H9 (cell line): ENCODE data around the gene MPV17L2. TPM values are rescaled to one million over a fixed set of nuclear protein-coding genes. Genes with fewer than 3 reads are reported as not detected.

Source experiments
- DNase-seq: peaks from one replicate; pipeline ENCODE4 v3.0.0-alpha.2; 2017
- H2AFZ ChIP-seq: one replicate; pipeline ENCODE4 v1.6.1; 2013; ENCODE audit warnings: mild to moderate bottlenecking, low read length, control low read depth, moderate library complexity
- H2AK5ac ChIP-seq: 2 replicates; pipeline ENCODE4 v1.6.1; 2013; ENCODE audit warnings: low read length, control low read depth, mixed read lengths; ENCODE audit not compliant: insufficient read length
- H2BK120ac ChIP-seq: one replicate; pipeline ENCODE4 v1.6.1; 2013; ENCODE audit warnings: low read depth, mild to moderate bottlenecking, low read length, control low read depth, inconsistent platforms; ENCODE audit not compliant: poor library complexity, severe bottlenecking
- H2BK12ac ChIP-seq: 2 replicates; pipeline ENCODE4 v1.6.1; 2013; ENCODE audit warnings: low read length, control low read depth, mixed read lengths, low read depth; ENCODE audit not compliant: insufficient read length
- H2BK15ac ChIP-seq: 2 replicates; pipeline ENCODE4 v1.6.1; 2013; ENCODE audit warnings: low read depth, low read length, control low read depth
- H2BK20ac ChIP-seq: one replicate; pipeline ENCODE4 v1.6.1; 2013; ENCODE audit warnings: low read depth, mild to moderate bottlenecking, low read length, control low read depth, inconsistent platforms; ENCODE audit not compliant: poor library complexity, severe bottlenecking
- H2BK5ac ChIP-seq: 2 replicates; pipeline ENCODE4 v1.6.1; 2013; ENCODE audit warnings: low read length, control low read depth, mixed read lengths; ENCODE audit not compliant: insufficient read length
- H3K14ac ChIP-seq: 2 replicates; pipeline ENCODE4 v1.6.1; 2013; ENCODE audit warnings: low read length, control low read depth; ENCODE audit not compliant: insufficient read depth
- H3K18ac ChIP-seq: 2 replicates; pipeline ENCODE4 v1.6.1; 2013; ENCODE audit warnings: low read depth, mild to moderate bottlenecking, mixed read lengths, low read length, control low read depth; ENCODE audit not compliant: insufficient read length
- H3K23ac ChIP-seq: 2 replicates; pipeline ENCODE4 v1.6.1; 2013; ENCODE audit warnings: low read length, control low read depth, mixed read lengths, low read depth; ENCODE audit not compliant: insufficient read length
- H3K23me2 ChIP-seq: 2 replicates; pipeline ENCODE4 v1.6.1; 2013; ENCODE audit warnings: low read depth, mild to moderate bottlenecking, mixed read lengths, low read length, control low read depth; ENCODE audit not compliant: insufficient read length, poor library complexity, severe bottlenecking
- H3K27ac ChIP-seq: 2 replicates; pipeline ENCODE4 v1.5.1; 2013; ENCODE audit warnings: low read length, control low read depth, mixed read lengths, low read depth; ENCODE audit not compliant: insufficient read length
- H3K27me3 ChIP-seq: 2 replicates; pipeline ENCODE4 v1.6.1; 2013; ENCODE audit warnings: low read length, control low read depth, inconsistent platforms; ENCODE audit not compliant: insufficient read depth
- H3K4ac ChIP-seq: 2 replicates; pipeline ENCODE4 v1.6.1; 2013; ENCODE audit warnings: low read depth, mild to moderate bottlenecking, control low read depth, inconsistent platforms, low read length, moderate library complexity
- H3K4me1 ChIP-seq: 2 replicates; pipeline ENCODE4 v1.6.1; 2013; ENCODE audit warnings: low read length, control low read depth, inconsistent platforms; ENCODE audit not compliant: insufficient read depth
- H3K4me2 ChIP-seq: 2 replicates; pipeline ENCODE4 v1.6.1; 2013; ENCODE audit warnings: low read length, control low read depth, mixed read lengths; ENCODE audit not compliant: insufficient read length, insufficient read depth
- H3K56ac ChIP-seq: 2 replicates; pipeline ENCODE4 v1.6.1; 2013; ENCODE audit warnings: low read depth, mild to moderate bottlenecking, mixed read lengths, low read length, control low read depth; ENCODE audit not compliant: insufficient read length
- H3K79me1 ChIP-seq: 2 replicates; pipeline ENCODE4 v1.6.1; 2013; ENCODE audit warnings: low read depth, mild to moderate bottlenecking, moderate library complexity, low read length, control low read depth, inconsistent platforms; ENCODE audit not compliant: insufficient read depth, poor library complexity, severe bottlenecking
- H3K79me2 ChIP-seq: 2 replicates; pipeline ENCODE4 v1.6.1; 2013; ENCODE audit warnings: low read length, control low read depth, inconsistent platforms; ENCODE audit not compliant: insufficient read depth
- H3K9ac ChIP-seq: 2 replicates; pipeline ENCODE4 v1.6.1; 2013; ENCODE audit warnings: low read length, control low read depth, mixed read lengths; ENCODE audit not compliant: insufficient read length; ENCODE audit errors: extremely low read depth
- H3K9me3 ChIP-seq: one replicate; pipeline ENCODE4 v1.6.1; 2013; ENCODE audit warnings: low read depth, low read length, inconsistent platforms; ENCODE audit not compliant: control insufficient read depth
- H3T11ph ChIP-seq: one replicate; pipeline ENCODE4 v1.6.1; 2013; ENCODE audit warnings: mild to moderate bottlenecking, low read length, control low read depth, inconsistent platforms
- H4K20me1 ChIP-seq: one replicate; pipeline ENCODE4 v1.6.1; 2013; ENCODE audit not compliant: control insufficient read depth, insufficient read length, insufficient read depth
- H4K5ac ChIP-seq: 2 replicates; pipeline ENCODE4 v1.6.1; 2013; ENCODE audit warnings: low read depth, mild to moderate bottlenecking, mixed read lengths, low read length, control low read depth; ENCODE audit not compliant: insufficient read length
- H4K8ac ChIP-seq: replicated peaks from 2 replicates; pipeline ENCODE4 v1.6.1; 2013; ENCODE audit warnings: low read length, control low read depth, mixed read lengths, low read depth; ENCODE audit not compliant: insufficient read length
- H4K91ac ChIP-seq: 2 replicates; pipeline ENCODE4 v1.6.1; 2013; ENCODE audit warnings: low read depth, mild to moderate bottlenecking, moderate library complexity, mixed read lengths, low read length, control low read depth; ENCODE audit not compliant: insufficient read length
- H3K27ac Mint-ChIP-seq, 3 experiments: 2 replicates in 2 of 3; 3 replicates in 1 of 3; pipeline ENCODE4 v1.8.0; 2020 to 2021; ENCODE audit warnings: mixed read lengths in 3 of 3, mild to moderate bottlenecking in 1 of 3, moderate library complexity in 1 of 3
- H3K27me3 Mint-ChIP-seq: 2 replicates; pipeline ENCODE4 v1.8.0; 2021; ENCODE audit warnings: low read depth, mild to moderate bottlenecking, moderate library complexity, mixed read lengths
- H3K36me3 Mint-ChIP-seq, 3 experiments: 2 replicates in 2 of 3; 3 replicates in 1 of 3; pipeline ENCODE4 v1.8.0; 2020 to 2021; ENCODE audit warnings: low read depth in 3 of 3, mixed read lengths in 3 of 3; ENCODE audit not compliant: insufficient read depth in 1 of 3
- H3K4me1 Mint-ChIP-seq, 2 experiments: 2 replicates each; pipeline ENCODE4 v1.8.0; 2020; ENCODE audit warnings: mixed read lengths in 2 of 2
- H3K4me3 Mint-ChIP-seq, 2 experiments: 2 replicates in 1 of 2; 3 replicates in 1 of 2; pipeline ENCODE4 v1.8.0; 2020 to 2021; ENCODE audit warnings: mild to moderate bottlenecking in 2 of 2, mixed read lengths in 2 of 2, moderate library complexity in 1 of 2
- H3K9me3 Mint-ChIP-seq, 2 experiments: 2 replicates in 1 of 2; 3 replicates in 1 of 2; pipeline ENCODE4 v1.8.0; 2020; ENCODE audit warnings: mild to moderate bottlenecking in 2 of 2, mixed read lengths in 2 of 2, moderate library complexity in 1 of 2
- CTCF ChIP-seq: fragments of 200-600 bp; sonication (generic); conservative IDR thresholded peaks from 3 replicates; pipeline ENCODE4 v1.8.0; 2021; ENCODE audit warnings: antibody characterized with exemption, mild to moderate bottlenecking
- WGBS: extraction: QIAGEN DNeasy Blood & Tissue Kit; methylation state at CpG from one replicate; pipeline ENCODE4 v1.1.7; 2013; ENCODE audit warnings: missing lambda C conversion rate, low lambda C conversion rate, mixed read lengths; ENCODE audit not compliant: insufficient read length; ENCODE audit errors: extremely low coverage; 5-methylcytosine and 5-hydroxymethylcytosine counted together
- total RNA-seq: library from RNA; stranded (reverse); gene quantifications from 2 replicates; pipeline ENCODE4 v1.2.1, GENCODE V29; 2021

Gene MPV17L2
- total RNA-seq, 1 experiment from 2014 or later = 26.4 TPM

GRCh38 chr19:18234194-18234593 is 41.2 kb downstream of the MPV17L2 start:
- Mint-ChIP-seq H3K4me3 (no peak overlapping the region), H3K4me1 (peaks cover 32 to 34% of the 10 kb centered on the region in 2 experiments), H3K27ac (no peak overlapping the region), H3K27me3 (peaks cover 37% of the 10 kb centered on the region), H3K9me3 (peaks cover 0 to 6% of the 10 kb centered on the region in 2 experiments; a peak in 2 of 5 replicates), H3K36me3 (no peaks in the 10 kb centered on the region)
- no CpG with 5 or more reads among the region's 6 CpGs for WGBS
- H3K9me3 ChIP-seq = no peaks in the 10 kb centered on the region
- no peak for TF ChIP-seq CTCF
- H3K4ac ChIP-seq = no peak overlapping the region
- H2BK5ac ChIP-seq = no peak overlapping the region
- H3T11ph ChIP-seq = no peak overlapping the region
- no peak overlapping the region for H2AK5ac ChIP-seq
- no peak overlapping the region for H3K18ac ChIP-seq
- no peak overlapping the region for H3K9ac ChIP-seq
- no peak overlapping the region for H2BK15ac ChIP-seq
- no peaks in the 10 kb centered on the region for H3K27me3 ChIP-seq
- H3K56ac ChIP-seq = no peak overlapping the region
- no peaks in the 10 kb centered on the region for H3K79me1 ChIP-seq
- H3K23ac ChIP-seq = no peak overlapping the region
- no peak overlapping the region for H2BK12ac ChIP-seq
- H3K79me2 ChIP-seq = no peaks in the 10 kb centered on the region
- H4K91ac ChIP-seq = no peak overlapping the region
- no peak overlapping the region for H2BK20ac ChIP-seq
- H3K4me2 ChIP-seq = no peak overlapping the region
- no peak overlapping the region for H4K5ac ChIP-seq
- DNase-seq = no peak
- H4K8ac ChIP-seq = no peak overlapping the region
- no peak overlapping the region for H3K14ac ChIP-seq
- H3K27ac ChIP-seq = no peak overlapping the region
- no peaks in the 10 kb centered on the region for H4K20me1 ChIP-seq
- no peak overlapping the region for H2AFZ ChIP-seq
- peaks cover 16% of the 10 kb centered on the region for H3K23me2 ChIP-seq
- no peaks in the 10 kb centered on the region; the same call in 1 of the 2 replicates for H3K4me1 ChIP-seq
- no peak overlapping the region for H2BK120ac ChIP-seq
